Vagina (tissue), 2 donors: ENCODE measurements around the gene HNRNPA2B1. TPM values are rescaled to one million over a fixed set of nuclear protein-coding genes. Genes with fewer than 3 reads are reported as not detected.
"Not testable (repeated sequence)": the region's sequence is repeated elsewhere in the genome, so short reads cannot be mapped to it uniquely, and the experiment has no call there.

Experiments used
- DNase-seq, 2 donors: peaks; one replicate each; pipeline ENCODE4 v3.0.0-alpha.2; 2017; ENCODE audit errors: extremely low spot score in 2 of 2
- H3K27ac ChIP-seq: fragments of 200-600 bp; sonication (generic); one replicate; pipeline ENCODE4 v1.5.1; 2019
- H3K27me3 ChIP-seq: fragments of 200-600 bp; sonication (generic); one replicate; pipeline ENCODE4 v1.5.1; 2019
- H3K36me3 ChIP-seq, 2 donors: fragments of 200-600 bp; sonication (generic); one replicate each; pipeline ENCODE4 v1.5.1; 2017 to 2019
- H3K4me1 ChIP-seq: fragments of 200-600 bp; sonication (generic); one replicate; pipeline ENCODE4 v1.5.1; 2019
- H3K4me3 ChIP-seq, 2 donors: fragments of 200-600 bp; sonication (generic); 1 replicate in 1 of 2; 2 replicates in 1 of 2; pipeline ENCODE4 v1.5.1; 2016 to 2019
- H3K9me3 ChIP-seq: fragments of 200-600 bp; sonication (generic); one replicate; pipeline ENCODE4 v1.5.1; 2019
- POLR2A ChIP-seq, 2 donors: fragments of 450-650 bp; IDR thresholded peaks; one replicate each; pipeline ENCODE4 v1.6.1; 2017; ENCODE audit warnings: antibody characterized with exemption in 2 of 2, mild to moderate bottlenecking in 2 of 2, moderate library complexity in 2 of 2
- POLR2AphosphoS5 ChIP-seq, 2 donors: sonication (generic); formaldehyde crosslinking; IDR thresholded peaks; one replicate each; pipeline ENCODE4 v1.9.0; 2017; ENCODE audit warnings: antibody characterized with exemption in 2 of 2, mild to moderate bottlenecking in 2 of 2, low read depth in 1 of 2; ENCODE audit not compliant: insufficient read depth in 1 of 2
- intact Hi-C: fragments of 100-400 bp; cut with DNase I; formaldehyde crosslinking; loops from one replicate; pipeline ENCODE4 v1.15.1; 2023
- total RNA-seq: library from RNA; depleted of rRNA; stranded (reverse); fragments of >200 nt; gene quantifications from one replicate; pipeline ENCODE4 v1.2.3, GENCODE V29; 2016
- TF ChIP-seq, protein P1 (sequence below), 3 experiments: fragments of 450-650 bp in 2 of 3; fragments of 200-600 bp in 1 of 3; sonication (generic) in 1 of 3; IDR thresholded peaks; one replicate each; pipeline ENCODE4 v1.5.1; 2017 to 2019; ENCODE audit warnings: antibody characterized with exemption in 3 of 3, mild to moderate bottlenecking in 2 of 3, moderate library complexity in 2 of 3

Gene HNRNPA2B1
- total RNA-seq, 1 donor from 2014 or later, result 222 TPM

DNA sequence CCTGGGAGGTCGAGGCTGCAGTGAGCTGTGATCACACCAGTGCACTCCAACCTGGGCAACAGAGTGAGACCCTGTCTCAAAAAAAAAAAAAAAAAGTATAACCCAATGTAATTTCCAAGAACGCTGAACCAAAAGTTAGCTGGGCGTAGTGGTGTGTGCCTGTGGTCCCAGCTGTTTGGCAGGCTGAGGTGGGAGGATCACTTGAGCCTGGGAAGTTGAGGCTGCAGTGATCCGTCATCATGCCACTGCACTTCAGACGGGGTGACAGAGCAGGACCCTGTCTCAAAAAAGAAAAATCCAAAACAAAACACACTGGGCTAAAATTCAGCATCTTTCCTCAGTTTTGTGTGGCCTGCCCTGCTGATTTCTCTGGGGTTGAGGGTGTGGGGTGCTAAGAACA lies 21.1 kb downstream of the HNRNPA2B1 start:
- no peak overlapping the region for H3K27ac ChIP-seq
- H3K36me3 ChIP-seq, result no peaks in the 10 kb centered on the region

DNA sequence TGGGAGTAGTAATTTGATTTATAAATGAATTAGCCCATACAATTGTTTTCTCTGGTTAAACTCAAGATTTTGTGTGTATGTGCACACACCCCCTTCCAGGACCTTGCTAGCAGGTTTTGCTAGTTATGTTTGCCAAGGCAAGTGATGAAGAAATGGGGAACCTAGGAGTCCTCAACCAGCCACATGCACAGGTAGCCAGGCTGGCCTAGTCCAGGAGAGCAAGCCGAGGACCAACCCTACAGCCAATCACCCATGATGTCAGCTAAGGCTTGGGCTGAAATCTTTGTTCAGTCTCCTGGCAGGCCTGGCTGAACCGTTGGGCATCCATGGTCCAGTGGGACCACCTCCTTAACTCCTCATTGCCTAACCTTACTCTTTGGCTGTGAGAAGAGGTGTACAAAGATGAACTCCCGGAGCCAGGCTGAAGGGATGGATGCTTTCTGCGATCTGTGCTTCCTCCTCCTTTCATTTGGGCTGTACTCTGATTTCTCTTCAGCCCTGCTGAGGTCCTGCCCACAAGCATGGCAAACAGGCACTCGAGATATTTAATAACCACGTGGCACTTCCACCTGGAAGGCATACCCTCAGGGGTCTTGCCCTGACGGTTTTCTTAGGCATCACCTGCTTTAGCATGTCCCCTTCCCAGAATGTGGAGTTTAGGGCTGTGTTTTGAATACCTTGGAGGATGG lies 22.1 kb downstream of the HNRNPA2B1 start:
- intact Hi-C loops, result no loop called here

More for the DNA sequence above, 21.1 kb downstream of the HNRNPA2B1 start:
- no peak for DNase-seq
- H3K4me3 ChIP-seq, result no peak overlapping the region
- H3K9me3 ChIP-seq, result no peaks in the 10 kb centered on the region
- H3K4me1 ChIP-seq, result no peaks in the 10 kb centered on the region
- TF ChIP-seq, protein P1, sequence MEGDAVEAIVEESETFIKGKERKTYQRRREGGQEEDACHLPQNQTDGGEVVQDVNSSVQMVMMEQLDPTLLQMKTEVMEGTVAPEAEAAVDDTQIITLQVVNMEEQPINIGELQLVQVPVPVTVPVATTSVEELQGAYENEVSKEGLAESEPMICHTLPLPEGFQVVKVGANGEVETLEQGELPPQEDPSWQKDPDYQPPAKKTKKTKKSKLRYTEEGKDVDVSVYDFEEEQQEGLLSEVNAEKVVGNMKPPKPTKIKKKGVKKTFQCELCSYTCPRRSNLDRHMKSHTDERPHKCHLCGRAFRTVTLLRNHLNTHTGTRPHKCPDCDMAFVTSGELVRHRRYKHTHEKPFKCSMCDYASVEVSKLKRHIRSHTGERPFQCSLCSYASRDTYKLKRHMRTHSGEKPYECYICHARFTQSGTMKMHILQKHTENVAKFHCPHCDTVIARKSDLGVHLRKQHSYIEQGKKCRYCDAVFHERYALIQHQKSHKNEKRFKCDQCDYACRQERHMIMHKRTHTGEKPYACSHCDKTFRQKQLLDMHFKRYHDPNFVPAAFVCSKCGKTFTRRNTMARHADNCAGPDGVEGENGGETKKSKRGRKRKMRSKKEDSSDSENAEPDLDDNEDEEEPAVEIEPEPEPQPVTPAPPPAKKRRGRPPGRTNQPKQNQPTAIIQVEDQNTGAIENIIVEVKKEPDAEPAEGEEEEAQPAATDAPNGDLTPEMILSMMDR (IDR thresholded peaks at IDR 0.05), result no peak
- no peak for TF ChIP-seq POLR2AphosphoS5 (IDR thresholded peaks at IDR 0.05; ENCODE audit: insufficient read depth in 1 of 2, low read depth in 1 of 2)
- no peak for TF ChIP-seq POLR2A (IDR thresholded peaks at IDR 0.05)
- no peaks in the 10 kb centered on the region for H3K27me3 ChIP-seq
- intact Hi-C loops, result no loop called here

DNA sequence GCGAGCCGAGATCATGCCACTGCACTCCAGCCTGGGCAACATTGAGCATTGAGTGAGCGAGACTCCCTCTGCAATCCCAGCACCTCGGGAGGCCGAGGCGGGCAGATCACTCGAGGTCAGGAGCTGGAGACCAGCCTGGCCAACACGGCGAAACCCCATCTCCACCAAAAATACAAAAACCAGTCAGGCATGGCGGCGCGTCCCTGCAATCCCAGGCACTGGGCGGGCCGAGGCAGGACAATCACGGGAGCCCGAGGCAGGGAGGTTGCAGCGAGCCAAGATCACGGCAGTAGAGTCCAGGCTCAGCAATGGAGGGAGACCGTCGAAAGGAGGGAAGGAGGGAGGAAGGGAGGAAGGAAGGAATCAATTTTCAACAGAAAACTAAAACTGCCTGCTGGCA lies 23.3 kb downstream of the HNRNPA2B1 start:
- H3K27ac ChIP-seq, H3K27me3 ChIP-seq, intact Hi-C loops, DNase-seq, H3K36me3 ChIP-seq, H3K4me1 ChIP-seq, H3K4me3 ChIP-seq, H3K9me3 ChIP-seq: not testable (repeated sequence)

More for the DNA sequence above, 22.1 kb downstream of the HNRNPA2B1 start:
- DNase-seq, result no peak
- no peaks in the 10 kb centered on the region for H3K27me3 ChIP-seq
- no peak overlapping the region for H3K27ac ChIP-seq
- TF ChIP-seq POLR2AphosphoS5 (IDR thresholded peaks at IDR 0.05; ENCODE audit: insufficient read depth in 1 of 2, low read depth in 1 of 2) (no peak), POLR2A (IDR thresholded peaks at IDR 0.05) (no peak)
- TF ChIP-seq, protein P1 (IDR thresholded peaks at IDR 0.05), result no peak
- H3K4me3 ChIP-seq, result no peak overlapping the region
- no peaks in the 10 kb centered on the region for H3K36me3 ChIP-seq
- no peaks in the 10 kb centered on the region for H3K4me1 ChIP-seq
- no peaks in the 10 kb centered on the region for H3K9me3 ChIP-seq

DNA sequence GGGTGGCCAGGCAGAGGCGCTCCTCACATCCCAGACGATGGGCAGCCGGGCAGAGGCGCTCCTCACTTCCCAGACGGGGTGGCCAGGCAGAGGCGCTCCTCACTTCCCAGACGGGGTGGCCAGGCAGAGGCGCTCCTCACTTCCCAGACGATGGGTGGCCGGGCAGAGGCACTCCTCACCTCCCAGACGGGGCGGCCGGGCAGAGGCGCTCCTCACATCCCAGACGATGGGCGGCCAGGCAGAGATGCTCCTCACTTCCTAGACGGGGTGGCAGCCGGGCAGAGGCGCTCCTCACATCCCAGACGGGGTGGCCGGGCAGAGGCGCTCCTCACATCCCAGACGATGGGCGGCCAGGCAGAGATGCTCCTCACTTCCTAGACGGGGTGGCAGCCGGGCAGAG lies 23.9 kb downstream of the HNRNPA2B1 start:
- DNase-seq, H3K9me3 ChIP-seq, H3K4me3 ChIP-seq, H3K27me3 ChIP-seq, H3K4me1 ChIP-seq, intact Hi-C loops, H3K36me3 ChIP-seq, H3K27ac ChIP-seq: not testable (repeated sequence)

DNA sequence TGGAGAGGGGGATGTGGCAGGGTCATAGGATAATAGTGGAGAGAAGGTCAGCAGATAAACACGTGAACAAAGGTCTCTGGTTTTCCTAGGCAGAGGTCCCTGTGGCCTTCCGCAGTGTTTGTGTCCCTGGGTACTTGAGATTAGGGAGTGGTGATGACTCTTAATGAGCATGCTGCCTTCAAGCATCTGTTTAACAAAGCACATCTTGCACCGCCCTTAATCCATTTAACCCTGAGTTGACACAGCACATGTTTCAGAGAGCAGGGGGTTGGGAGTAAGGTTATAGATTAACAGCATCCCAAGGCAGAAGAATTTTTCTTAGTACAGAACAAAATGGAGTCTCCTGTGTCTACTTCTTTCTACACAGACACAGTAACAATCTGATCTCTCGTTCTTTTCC lies 24.6 kb downstream of the HNRNPA2B1 start:
- H3K27ac ChIP-seq, DNase-seq, H3K27me3 ChIP-seq, H3K36me3 ChIP-seq, H3K4me1 ChIP-seq, intact Hi-C loops, H3K9me3 ChIP-seq, H3K4me3 ChIP-seq: not testable (repeated sequence)

DNA sequence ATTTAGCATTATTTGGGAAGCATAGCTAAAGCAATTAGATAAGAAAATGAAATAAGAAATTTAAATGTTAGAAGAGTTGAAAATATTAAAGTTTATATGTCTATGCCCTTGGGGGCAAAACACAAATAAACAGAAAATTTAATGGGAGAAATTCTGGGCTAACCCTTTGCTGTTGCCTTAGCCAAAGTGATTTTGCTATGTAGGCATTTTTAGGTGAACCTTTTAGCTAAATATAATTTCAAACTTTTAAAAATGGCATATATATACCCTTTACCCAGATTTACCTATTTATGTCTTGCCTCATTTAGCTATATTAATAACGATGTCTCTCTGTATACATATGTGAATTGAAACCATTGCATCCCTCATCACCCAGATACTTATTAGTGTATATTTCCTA lies 28.5 kb downstream of the HNRNPA2B1 start:
- DNase-seq, result no peak
- no peaks in the 10 kb centered on the region for H3K36me3 ChIP-seq
- no peak overlapping the region for H3K4me3 ChIP-seq
- H3K27ac ChIP-seq, result no peak overlapping the region
- H3K9me3 ChIP-seq, result no peaks in the 10 kb centered on the region
- H3K27me3 ChIP-seq, result no peaks in the 10 kb centered on the region
- intact Hi-C loops, result no loop called here
- TF ChIP-seq, protein P1 (IDR thresholded peaks at IDR 0.05), result no peak
- TF ChIP-seq POLR2A (IDR thresholded peaks at IDR 0.05), result no peak
- TF ChIP-seq POLR2AphosphoS5 (IDR thresholded peaks at IDR 0.05; ENCODE audit: insufficient read depth in 1 of 2, low read depth in 1 of 2), result no peak
- no peaks in the 10 kb centered on the region for H3K4me1 ChIP-seq
